B cell (primary cell): ENCODE measurements around the gene AXIN2. TPM values are rescaled to one million over a fixed set of nuclear protein-coding genes. Genes with fewer than 3 reads are reported as not detected.

Experiments used
- ATAC-seq: fragments of 200-7000 bp; cut with Tn5 transposase; one replicate; pipeline ENCODE4 v1.10.0; 2021; ENCODE audit warnings: low read depth, mild to moderate bottlenecking, moderate number of reproducible peaks, moderate library complexity
- CTCF ChIA-PET: fragments of 350-600 bp; sonication (Branson Sonifier 250); formaldehyde crosslinking; loops from one replicate; lab custom pipeline; 2021; ENCODE audit warnings: antibody characterized with exemption, inconsistent platforms; lab: Charles Lee
- POLR2A ChIA-PET: fragments of 350-600 bp; sonication (Branson Sonifier 250); formaldehyde crosslinking; loops from one replicate; lab custom pipeline; 2021; ENCODE audit warnings: antibody characterized with exemption; lab: Charles Lee
- DNase-seq: peaks from one replicate; pipeline ENCODE4 v3.0.0; 2013
- H2AFZ ChIP-seq: 2 replicates; pipeline ENCODE4 v1.6.1; 2012; ENCODE audit warnings: mild to moderate bottlenecking, low read depth, low read length; ENCODE audit not compliant: insufficient read depth, poor library complexity, severe bottlenecking
- H3K27ac ChIP-seq, 2 donors: 1 replicate in 1 of 2; 2 replicates in 1 of 2; pipeline ENCODE4 v1.5.1; 2012 to 2013; ENCODE audit warnings: low read length in 2 of 2, mild to moderate bottlenecking in 2 of 2, moderate library complexity in 1 of 2
- H3K27me3 ChIP-seq, 4 experiments: fragments of 200-600 bp in 1 of 4; sonication (generic) in 1 of 4; replicated peaks in 1 of 4; 1 replicate in 2 of 4; 2 replicates in 2 of 4; pipeline versions ENCODE4 v1.6.1 to v1.7.0; 2013 to 2016; ENCODE audit warnings: low read length in 3 of 4, mild to moderate bottlenecking in 2 of 4, mixed read lengths in 1 of 4, moderate library complexity in 1 of 4; ENCODE audit not compliant: insufficient read depth in 4 of 4, control insufficient read depth in 3 of 4; ENCODE audit errors: control extremely low read depth in 1 of 4
- H3K36me3 ChIP-seq, 2 experiments: replicated peaks in 1 of 2; 1 replicate in 1 of 2; 2 replicates in 1 of 2; pipeline versions ENCODE4 v1.6.1 to v1.7.1; 2013; ENCODE audit warnings: low read length in 1 of 2; ENCODE audit not compliant: insufficient read depth in 2 of 2, control insufficient read depth in 1 of 2; ENCODE audit errors: control extremely low read depth in 1 of 2, extremely low read depth in 1 of 2
- H3K4me1 ChIP-seq, 2 donors: fragments of 200-600 bp in 1 of 2; sonication (generic) in 1 of 2; 1 replicate in 1 of 2; 2 replicates in 1 of 2; pipeline versions ENCODE4 v1.5.1 to v1.6.1; 2013 to 2017; ENCODE audit warnings: low read length in 2 of 2; ENCODE audit not compliant: control insufficient read depth in 2 of 2, insufficient read depth in 2 of 2
- H3K4me2 ChIP-seq: replicated peaks from 2 replicates; pipeline ENCODE3; 2012; ENCODE audit warnings: mild to moderate bottlenecking, low read depth, low read length; ENCODE audit not compliant: poor library complexity, severe bottlenecking
- H3K4me3 ChIP-seq, 5 experiments: fragments of 200-600 bp in 1 of 5; sonication (generic) in 1 of 5; 1 replicate in 3 of 5; 2 replicates in 2 of 5; pipeline versions ENCODE4 v1.5.1 to v1.7.0; 2011 to 2016; ENCODE audit warnings: low read length in 4 of 5, mild to moderate bottlenecking in 4 of 5, low read depth in 2 of 5, control low read depth in 1 of 5, moderate library complexity in 1 of 5; ENCODE audit not compliant: insufficient read depth in 1 of 5; ENCODE audit errors: control extremely low read depth in 1 of 5, extremely low read depth in 1 of 5
- H3K79me2 ChIP-seq: fragments of 200-600 bp; sonication (generic); one replicate; pipeline ENCODE4 v1.6.0; 2016; ENCODE audit warnings: low read length; ENCODE audit not compliant: control insufficient read depth, insufficient read depth
- H3K9ac ChIP-seq: fragments of 200-600 bp; sonication (generic); 2 replicates; pipeline ENCODE4 v1.6.1; 2017; ENCODE audit warnings: mild to moderate bottlenecking, low read length, moderate library complexity
- H3K9me3 ChIP-seq, 3 donors: one replicate each; pipeline versions ENCODE4 v1.6.1 to v1.7.1; 2013; ENCODE audit warnings: low read length in 2 of 3; ENCODE audit not compliant: control insufficient read depth in 2 of 3, insufficient read depth in 1 of 3; ENCODE audit errors: control extremely low read depth in 1 of 3
- H4K20me1 ChIP-seq: 2 replicates; pipeline ENCODE4 v1.6.0; 2012; ENCODE audit warnings: mild to moderate bottlenecking, low read length; ENCODE audit not compliant: insufficient read depth, control insufficient read depth, poor library complexity, severe bottlenecking
- H3K27ac Mint-ChIP-seq: one replicate; pipeline ENCODE4 v1.8.0; 2021; ENCODE audit warnings: mixed read lengths
- H3K27me3 Mint-ChIP-seq: one replicate; pipeline ENCODE4 v1.8.0; 2021; ENCODE audit warnings: mixed read lengths
- H3K4me1 Mint-ChIP-seq: one replicate; pipeline ENCODE4 v1.8.0; 2021; ENCODE audit warnings: mixed read lengths
- H3K4me3 Mint-ChIP-seq: one replicate; pipeline ENCODE4 v1.8.0; 2021; ENCODE audit warnings: mixed read lengths
- H3K9me3 Mint-ChIP-seq: one replicate; pipeline ENCODE4 v1.8.0; 2022; ENCODE audit warnings: mixed read lengths; ENCODE audit not compliant: insufficient read depth
- CTCF ChIP-seq: fragments of 200-600 bp; IDR thresholded peaks from one replicate; pipeline ENCODE4 v1.8.0; 2022; ENCODE audit warnings: antibody characterized with exemption, mild to moderate bottlenecking
- EZH2 ChIP-seq: IDR thresholded peaks from 2 replicates; pipeline ENCODE4 v1.6.1; 2012; ENCODE audit warnings: borderline replicate concordance, low read depth, mild to moderate bottlenecking, moderate library complexity, low read length; ENCODE audit not compliant: insufficient read depth, poor library complexity, severe bottlenecking
- WGBS: methylation state at CpG from one replicate; pipeline ENCODE4 v1.1.5; 2013; ENCODE audit warnings: missing lambda C conversion rate; ENCODE audit not compliant: insufficient coverage; 5-methylcytosine and 5-hydroxymethylcytosine counted together
- intact Hi-C: fragments of 100-400 bp; cut with micrococcal nuclease; formaldehyde crosslinking; loops from one replicate; pipeline ENCODE4 v1.10.0; 2022
- polyA plus RNA-seq: library from polyadenylated mRNA; depleted of rRNA; stranded (reverse); fragments of >200 nt; gene quantifications from 2 replicates; pipeline ENCODE4 v1.2.3, GENCODE V29; 2012
- total RNA-seq, 2 donors: library from RNA; stranded (reverse); fragments of 120-200 nt in 1 of 2; gene quantifications; 1 replicate in 1 of 2; 2 replicates in 1 of 2; pipeline versions ENCODE4 v1.2.3 to v1.2.4, GENCODE V29; 2013 to 2022

Gene AXIN2
- total and polyA plus RNA-seq, 2 donors (not counting 1 experiment from before 2014, with no cell fraction given) = 0.16 to 1.2 TPM

DNA sequence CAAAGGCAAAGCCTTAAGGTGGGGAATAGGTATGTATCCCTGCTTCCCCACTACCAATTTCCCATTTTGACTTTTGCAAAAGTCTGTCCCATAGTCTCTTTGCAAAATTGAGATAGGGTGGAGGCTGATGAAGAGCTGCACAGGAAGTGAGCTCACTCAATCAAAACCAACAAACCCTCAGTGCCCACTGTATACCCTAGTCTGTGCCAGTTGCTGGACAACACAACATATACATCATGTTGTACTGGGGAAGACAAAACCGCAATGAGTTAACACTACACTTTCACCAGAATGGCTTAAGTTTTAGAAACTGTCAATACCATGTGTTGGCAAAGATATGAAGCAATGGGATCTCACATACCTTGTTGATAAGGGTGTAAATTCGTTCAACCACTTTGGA is 40.4 kb upstream of the AXIN2 start:
- intact Hi-C loops = no loop called here
- Histone ChIP-seq H3K27me3 (no peaks in the 10 kb centered on the region), H3K9me3 (no peaks in the 10 kb centered on the region), H2AFZ (no peak overlapping the region), H3K36me3 (no peaks in the 10 kb centered on the region), H3K4me1 (no peaks in the 10 kb centered on the region), H3K4me2 (no peak overlapping the region), H3K9ac (no peak overlapping the region), H3K4me3 (no peak overlapping the region), H3K27ac (no peak overlapping the region), H3K79me2 (no peaks in the 10 kb centered on the region), H4K20me1 (no peaks in the 10 kb centered on the region)
- no peak for TF ChIP-seq CTCF
- TF ChIP-seq EZH2 = no peak
- ChIA-PET CTCF (no interaction called here), POLR2A (no interaction called here)
- Mint-ChIP-seq H3K4me1 (no peaks in the 10 kb centered on the region), H3K4me3 (no peak overlapping the region), H3K27ac (no peak overlapping the region), H3K27me3 (peaks cover 21% of the 10 kb centered on the region), H3K9me3 (no peaks in the 10 kb centered on the region)
- no peak for DNase-seq
- no CpG with 5 or more reads among the region's 2 CpGs for WGBS
- ATAC-seq = no peak

DNA sequence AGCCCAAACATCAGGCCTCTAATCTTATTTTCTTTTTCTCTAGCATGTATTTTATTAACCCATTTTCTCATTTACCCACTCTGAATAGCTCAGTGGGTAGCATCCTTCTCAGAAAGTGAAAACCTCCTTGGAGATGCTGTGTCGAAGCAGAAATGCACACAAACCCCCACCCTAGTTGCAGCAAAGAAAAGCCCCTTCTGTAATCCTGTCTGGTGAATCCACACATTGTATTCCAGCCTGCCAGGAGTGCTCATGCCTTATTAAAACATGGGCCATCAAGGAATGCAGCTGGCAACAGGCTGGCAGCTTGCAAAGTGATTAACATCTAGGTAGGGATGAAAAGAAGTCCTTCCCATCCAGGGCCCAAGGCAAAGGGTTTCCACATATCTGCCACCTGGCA is 39.7 kb upstream of the AXIN2 start:
- TF ChIP-seq CTCF (no peak), EZH2 (no peak)
- no peaks in the 10 kb centered on the region for H3K9me3 ChIP-seq
- H4K20me1 ChIP-seq = no peaks in the 10 kb centered on the region
- H3K4me1 Mint-ChIP-seq = no peaks in the 10 kb centered on the region
- WGBS = 90% methylated on average over 1 of the region's 1 CpG
- no peaks in the 10 kb centered on the region for H3K79me2 ChIP-seq
- H3K4me3 Mint-ChIP-seq = no peak overlapping the region
- H2AFZ ChIP-seq = no peak overlapping the region
- H3K27ac ChIP-seq = no peak overlapping the region
- peaks cover 14% of the 10 kb centered on the region for H3K27me3 Mint-ChIP-seq
- H3K4me3 ChIP-seq = no peak overlapping the region
- intact Hi-C loops = no loop called here
- no peak overlapping the region for H3K9ac ChIP-seq
- ATAC-seq = no peak
- POLR2A ChIA-PET = no interaction called here
- H3K36me3 ChIP-seq = no peaks in the 10 kb centered on the region
- CTCF ChIA-PET = no interaction called here
- H3K4me1 ChIP-seq = no peaks in the 10 kb centered on the region
- no peaks in the 10 kb centered on the region for H3K27me3 ChIP-seq
- H3K4me2 ChIP-seq = no peak overlapping the region
- DNase-seq = no peak
- no peaks in the 10 kb centered on the region for H3K9me3 Mint-ChIP-seq
- no peak overlapping the region for H3K27ac Mint-ChIP-seq
